HG02943 (cell line): ENCODE measurements around the gene RAB30.

Experiments
- ATAC-seq: cut with Tn5 transposase; IDR thresholded peaks from one replicate; pipeline ENCODE4 v1.9.1; 2021; ENCODE audit warnings: mild to moderate bottlenecking, low read depth, moderate library complexity; ENCODE audit not compliant: unreplicated experiment

Gene RAB30

GRCh38 chr11:83072350-83073242 is 899 bp upstream of the RAB30 start:
- no peak for ATAC-seq

- ATAC-seq = no peak
Measured at GRCh38 chr11:83070731-83071566, 748 bp downstream of the RAB30 start.

GRCh38 chr11:83070044-83070701 is 1.5 kb downstream of the RAB30 start:
- no peak for ATAC-seq

- no peak for ATAC-seq
Measured at GRCh38 chr11:83069441-83070043, 2.2 kb downstream of the RAB30 start.

- no peak for ATAC-seq
Measured at GRCh38 chr11:83068568-83068967, 3.1 kb downstream of the RAB30 start.

GRCh38 chr11:83064011-83064410 is 7.7 kb downstream of the RAB30 start:
- ATAC-seq = no peak

GRCh38 chr11:83063073-83063754 is 8.5 kb downstream of the RAB30 start:
- peak; percentile 71 for ATAC-seq

- peak; percentile 72 for ATAC-seq
Measured at GRCh38 chr11:83061883-83062282, 9.8 kb downstream of the RAB30 start.

- ATAC-seq = no peak
Measured at GRCh38 chr11:83060965-83061364, 10.7 kb downstream of the RAB30 start.

- no peak for ATAC-seq
Measured at GRCh38 chr11:83057721-83058120, 14.0 kb downstream of the RAB30 start.

GRCh38 chr11:83056611-83057010 is 15.1 kb downstream of the RAB30 start:
- ATAC-seq = no peak

- no peak for ATAC-seq
Measured at GRCh38 chr11:83056204-83056603, 15.5 kb downstream of the RAB30 start.

GRCh38 chr11:83054904-83055380 is 16.8 kb downstream of the RAB30 start:
- peak; percentile 54 for ATAC-seq

- peak; percentile 72 for ATAC-seq
Measured at GRCh38 chr11:83054001-83054400, 17.7 kb downstream of the RAB30 start.

- ATAC-seq = no peak
Measured at GRCh38 chr11:83051760-83052671, 19.7 kb downstream of the RAB30 start.

- no peak for ATAC-seq
Measured at GRCh38 chr11:83047515-83048225, 24.0 kb downstream of the RAB30 start.

- no peak for ATAC-seq
Measured at GRCh38 chr11:83046621-83047172, 25.0 kb downstream of the RAB30 start.
